GM20431 (cell line): ENCODE measurements around the gene MEGF10.

Experiments
- in situ Hi-C: fragments of 300-500 bp; cut with MseI, MboI; formaldehyde crosslinking; loops from one replicate; pipeline ENCODE4 v1.15.0; 2020; ENCODE audit warnings: low sequenced_read_pairs; ENCODE audit not compliant: unreplicated experiment

MEGF10 gene

GRCh38 chr5:127486471-127486870 is 195.9 kb downstream of the MEGF10 start:
- in situ Hi-C loops: loop anchor here (25.0 kb wide), 2 partner anchors 199 to 849 kb away; partner anchors contain the start of gene MEGF10

- in situ Hi-C loops: loop anchor here (25.0 kb wide), 2 partner anchors 206 to 856 kb away; partner anchors contain the start of gene MEGF10
Measured at GRCh38 chr5:127492854-127493738, 202.5 kb downstream of the MEGF10 start.

- in situ Hi-C loops: loop anchor here (25.0 kb wide), 2 partner anchors 211 to 861 kb away; partner anchors contain the start of gene MEGF10
Measured at GRCh38 chr5:127498548-127498947, 208.0 kb downstream of the MEGF10 start.

GRCh38 chr5:127505905-127506304 is 215.3 kb downstream of the MEGF10 start:
- in situ Hi-C loops: no loop called here

- in situ Hi-C loops: no loop called here
Measured at GRCh38 chr5:127506616-127507015, 216.0 kb downstream of the MEGF10 start.

- in situ Hi-C loops: no loop called here
Measured at GRCh38 chr5:127508644-127509373, 218.2 kb downstream of the MEGF10 start.
